Stimulated activated CD4-positive, alpha-beta T cell treated with anti-CD3 and anti-CD28 coated beads, Interleukin-12 subunit alpha, Interleukin-12 subunit beta, amount 100 ng/mL, for 48 hours (primary cell): ENCODE data around the gene CNPY3.
"Not testable (repeated sequence)": the region's sequence is repeated elsewhere in the genome, so short reads cannot be mapped to it uniquely, and the experiment has no call there.

Experiments used
- DNase-seq, 3 donors: peaks; one replicate each; pipeline ENCODE4 v3.0.0-alpha.2; 2020; ENCODE audit warnings: low read depth in 2 of 3, low spot score in 1 of 3

Gene CNPY3

GRCh38 chr6:42928986-42929820 is at the start of gene CNPY3:
CNPY3 (plus strand) TSS chr6:42929480; CDS start chr6:42929571, 91 bp downstream.
- DNase-seq = peak; percentile 89 to 94 (median 93)

DNA sequence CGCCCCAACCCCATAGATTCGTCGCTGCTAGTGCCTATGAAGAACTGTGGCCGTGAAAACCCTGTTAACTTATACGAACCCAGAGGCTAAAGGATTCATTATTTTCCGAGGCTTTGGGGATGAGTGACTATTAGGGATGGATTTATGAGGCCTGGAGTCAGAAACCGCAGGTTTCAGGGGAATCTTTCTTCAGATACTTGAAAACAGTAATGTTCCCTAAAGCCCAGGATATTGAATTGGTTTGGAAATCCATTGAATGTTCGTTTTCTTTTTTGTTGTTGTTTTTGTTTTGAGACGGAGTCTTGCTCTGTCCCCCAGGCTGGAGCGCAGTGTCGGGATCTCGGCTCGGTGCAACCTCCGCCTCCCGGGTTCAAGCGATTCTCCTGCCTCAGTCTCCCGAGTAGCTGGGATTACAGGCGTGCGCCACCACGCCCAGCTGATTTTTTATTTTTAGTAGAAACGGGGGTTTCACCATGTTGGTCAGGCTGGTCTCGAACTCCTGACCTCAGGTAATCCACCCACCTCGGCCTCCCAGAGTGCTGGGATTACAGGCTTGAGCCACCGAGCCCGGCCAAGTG is 49.0 kb upstream of the CNPY3 start:
- not testable (repeated sequence) for DNase-seq

DNA sequence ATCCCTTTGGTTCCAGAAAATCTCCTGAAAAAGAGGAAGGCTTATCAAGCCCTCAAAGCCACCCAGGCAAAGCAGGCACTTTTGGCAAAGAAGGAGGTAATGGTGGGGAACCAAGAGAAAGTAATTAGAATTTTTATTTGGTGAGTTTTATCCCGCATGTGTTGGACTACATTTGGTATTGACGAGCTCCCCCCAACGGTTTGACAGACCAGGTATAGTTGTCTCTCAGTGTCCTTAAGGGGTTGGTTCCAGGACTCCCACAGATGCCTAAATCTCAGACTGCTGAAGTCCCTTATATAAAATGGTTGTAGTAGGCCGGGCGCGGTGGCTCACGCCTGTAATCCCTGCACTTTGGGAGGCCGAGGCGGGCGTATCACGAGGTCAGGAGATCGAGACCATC is 48.4 kb upstream of the CNPY3 start:
- not testable (repeated sequence) for DNase-seq

GRCh38 chr6:42885702-42886101 is 43.6 kb upstream of the CNPY3 start:
- no peak for DNase-seq

DNA sequence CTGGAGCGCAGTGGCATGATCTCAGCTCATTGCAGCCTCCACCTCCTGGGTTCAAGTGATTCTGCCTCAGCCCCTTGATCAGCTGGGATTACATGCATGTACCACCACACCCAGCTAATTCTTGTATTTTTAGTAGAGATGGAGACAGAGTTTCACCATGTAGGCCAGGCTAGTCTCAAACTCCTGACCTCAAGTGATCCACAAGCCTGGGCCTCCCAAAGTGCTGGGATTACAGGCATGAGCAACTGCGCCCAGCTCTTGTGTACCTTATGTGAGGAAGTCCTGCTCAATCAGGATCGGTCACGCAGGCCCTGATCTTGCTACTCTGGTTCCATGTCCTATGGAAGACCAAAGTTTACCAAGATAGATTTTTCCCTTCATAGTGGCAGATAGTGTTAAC is 41.1 kb upstream of the CNPY3 start:
- DNase-seq = not testable (repeated sequence)

- DNase-seq = no peak
Measured at GRCh38 chr6:42889815-42890214, 39.5 kb upstream of the CNPY3 start.

GRCh38 chr6:42890311-42891198 is 38.7 kb upstream of the CNPY3 start:
- peak; percentile 88 to 91 (median 90) for DNase-seq

GRCh38 chr6:42891199-42891722 is 38.0 kb upstream of the CNPY3 start:
- no peak for DNase-seq

GRCh38 chr6:42894041-42894828 is 35.0 kb upstream of the CNPY3 start:
- not testable (repeated sequence) for DNase-seq

- DNase-seq = no peak
Measured at GRCh38 chr6:42896178-42896719, 33.0 kb upstream of the CNPY3 start.

DNA sequence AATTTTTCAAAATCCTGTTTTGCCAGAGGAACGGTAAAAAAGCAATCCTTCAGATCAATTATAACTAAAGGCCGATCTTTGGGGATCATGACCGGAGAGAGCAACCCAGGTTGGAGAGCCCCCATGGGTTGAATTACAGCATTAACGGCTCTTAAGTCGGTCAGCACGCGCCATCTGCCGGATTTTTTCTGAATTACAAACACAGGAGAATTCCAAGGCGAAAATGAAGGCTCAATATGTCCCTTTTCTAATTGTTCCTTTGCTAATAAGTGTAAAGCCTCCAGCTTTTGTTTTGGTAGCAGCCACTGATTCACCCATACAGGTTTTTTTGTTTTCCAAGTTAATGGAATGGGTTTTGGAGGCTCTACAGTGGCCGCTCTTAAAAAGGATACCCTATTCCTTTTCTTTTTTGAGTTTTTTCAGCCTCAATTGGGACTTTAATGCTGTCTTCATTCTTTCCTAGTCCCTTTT is 30.4 kb upstream of the CNPY3 start:
- DNase-seq = peak; percentile 34 to 90 (median 55)

DNA sequence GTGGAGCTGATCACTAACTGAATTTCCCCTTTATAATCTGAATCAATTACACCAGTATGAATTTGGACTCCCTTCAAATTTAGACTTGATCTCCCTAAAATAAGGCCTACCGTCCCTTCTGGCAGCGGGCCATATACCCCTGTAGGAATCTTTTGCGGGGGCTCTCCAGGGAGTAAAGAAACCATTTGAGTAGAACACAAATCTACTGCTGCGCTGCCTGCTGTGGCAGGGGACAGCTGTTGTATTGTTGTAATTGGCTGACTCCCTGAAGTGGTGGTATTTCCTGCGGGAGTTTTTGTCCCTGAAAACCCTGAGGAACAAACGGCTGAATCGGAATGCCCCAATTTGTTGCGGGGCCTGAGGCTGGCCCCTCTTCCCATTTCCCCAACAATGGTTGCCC is 29.4 kb upstream of the CNPY3 start:
- no peak for DNase-seq

DNA sequence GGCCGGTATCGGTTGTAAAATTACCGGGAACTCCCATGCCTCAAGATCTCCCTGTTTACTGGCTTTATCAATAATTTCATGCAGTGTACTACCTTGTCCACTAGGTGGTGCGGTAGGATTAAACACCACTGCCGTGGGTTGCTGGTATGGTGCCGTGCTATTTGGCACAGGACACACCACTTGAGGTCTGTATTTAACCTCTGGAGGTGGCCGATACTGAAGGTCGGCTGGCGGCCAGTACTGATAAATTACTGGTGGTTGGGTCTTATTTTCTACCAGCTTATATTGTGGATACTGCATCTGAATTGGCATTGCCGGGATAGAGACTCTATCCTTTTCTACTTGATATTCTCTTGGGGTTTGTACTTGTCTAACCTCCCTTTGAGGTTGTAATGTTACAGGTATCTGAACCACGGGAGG is 27.7 kb upstream of the CNPY3 start:
- peak; percentile 44 to 83 (median 57) for DNase-seq

DNA sequence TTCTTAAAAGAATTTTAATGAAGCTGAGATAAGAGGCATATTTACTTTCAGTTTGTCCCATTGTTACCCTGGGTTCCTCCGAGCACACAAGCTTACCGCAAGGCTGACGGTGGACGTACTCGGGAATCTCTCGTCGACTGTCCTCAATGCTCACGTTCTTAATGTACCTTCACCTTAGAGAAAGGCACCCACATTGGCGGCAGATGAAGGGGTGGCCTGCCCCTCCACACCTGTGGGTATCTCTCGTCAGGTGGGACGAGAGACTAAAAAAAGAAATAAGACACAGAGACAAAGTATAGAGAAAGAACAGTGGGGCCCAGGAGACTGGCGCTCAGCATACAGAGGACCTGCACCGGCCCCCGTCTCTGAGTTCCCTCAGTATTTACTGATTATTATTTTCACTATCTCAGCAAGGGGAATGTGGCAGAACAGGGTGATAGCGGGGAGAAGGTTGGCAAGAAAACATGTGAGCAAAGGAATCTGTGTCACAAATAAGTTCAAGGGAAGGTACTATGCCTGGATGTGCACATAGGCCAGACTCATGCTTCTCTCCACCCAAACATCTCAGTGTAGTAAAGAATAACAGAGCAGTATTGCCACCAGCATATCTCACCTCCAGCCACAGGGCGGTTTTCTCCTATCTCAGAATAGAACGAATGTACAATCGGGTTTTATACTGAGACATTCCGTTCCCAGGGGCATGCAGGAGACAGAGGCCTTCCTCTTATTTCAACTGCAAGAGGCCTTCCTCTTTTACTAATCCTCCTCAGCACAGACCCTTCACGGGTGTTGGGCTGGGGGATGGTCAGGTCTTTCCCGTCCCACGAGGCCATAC is 26.6 kb upstream of the CNPY3 start:
- not testable (repeated sequence) for DNase-seq

DNA sequence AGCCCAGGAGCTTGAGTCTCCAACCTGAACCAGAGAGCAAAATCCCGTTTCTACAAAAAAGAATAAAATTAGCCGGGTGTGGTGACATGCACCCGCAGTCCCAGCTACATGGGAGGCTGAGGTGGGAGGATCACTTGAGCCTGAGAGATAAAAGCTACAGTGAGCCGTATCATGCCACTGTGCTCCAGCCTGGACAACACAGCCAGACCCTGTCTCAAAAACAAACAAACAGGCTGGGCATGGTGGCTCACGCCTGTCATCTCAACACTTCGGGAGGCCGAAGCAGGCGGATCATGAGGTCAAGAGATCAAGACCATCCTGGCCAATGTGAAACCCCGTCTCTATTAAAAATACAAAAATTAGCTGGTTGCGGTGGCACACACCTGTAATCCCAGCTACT is 24.8 kb upstream of the CNPY3 start:
- no peak for DNase-seq

DNA sequence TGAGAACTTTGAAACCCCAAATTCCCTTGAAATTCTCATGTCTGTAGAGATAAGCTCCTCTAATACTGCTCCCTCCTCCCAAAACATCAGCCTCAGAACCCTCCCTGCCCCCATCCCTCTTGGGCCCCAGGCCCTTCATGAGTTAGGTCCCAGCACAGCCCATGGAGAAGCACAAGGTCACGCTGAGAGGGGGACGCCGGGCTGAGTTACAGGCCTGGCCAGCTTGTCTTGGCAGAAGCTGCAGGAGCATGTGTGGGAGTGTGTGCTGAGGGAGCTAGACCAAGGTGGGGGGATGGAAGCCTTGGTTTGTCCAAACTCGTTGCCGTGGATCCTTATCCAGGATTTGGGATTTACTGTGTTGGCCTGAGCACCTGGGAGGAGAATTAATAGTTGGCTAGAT is 21.9 kb upstream of the CNPY3 start:
- no peak for DNase-seq

DNA sequence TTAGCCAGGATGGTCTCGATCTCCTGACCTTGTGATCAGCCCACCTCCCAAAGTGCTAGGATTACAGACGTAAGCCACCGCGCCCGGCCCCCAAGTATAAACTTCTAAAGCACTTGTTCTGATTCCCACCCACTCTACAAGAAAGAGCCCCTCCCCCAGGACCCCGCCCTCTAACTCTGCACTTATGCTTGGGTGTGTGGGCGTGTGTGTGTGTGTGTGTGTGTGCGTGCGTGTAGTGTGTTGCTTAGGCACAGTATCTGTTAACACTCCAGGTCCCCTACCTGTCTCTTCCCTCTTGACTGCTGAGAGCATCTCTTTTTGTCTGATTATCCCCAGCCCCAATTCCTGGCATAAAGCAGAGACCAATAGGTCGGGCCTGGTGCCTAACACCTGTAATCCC is 19.4 kb upstream of the CNPY3 start:
- DNase-seq = no peak

DNA sequence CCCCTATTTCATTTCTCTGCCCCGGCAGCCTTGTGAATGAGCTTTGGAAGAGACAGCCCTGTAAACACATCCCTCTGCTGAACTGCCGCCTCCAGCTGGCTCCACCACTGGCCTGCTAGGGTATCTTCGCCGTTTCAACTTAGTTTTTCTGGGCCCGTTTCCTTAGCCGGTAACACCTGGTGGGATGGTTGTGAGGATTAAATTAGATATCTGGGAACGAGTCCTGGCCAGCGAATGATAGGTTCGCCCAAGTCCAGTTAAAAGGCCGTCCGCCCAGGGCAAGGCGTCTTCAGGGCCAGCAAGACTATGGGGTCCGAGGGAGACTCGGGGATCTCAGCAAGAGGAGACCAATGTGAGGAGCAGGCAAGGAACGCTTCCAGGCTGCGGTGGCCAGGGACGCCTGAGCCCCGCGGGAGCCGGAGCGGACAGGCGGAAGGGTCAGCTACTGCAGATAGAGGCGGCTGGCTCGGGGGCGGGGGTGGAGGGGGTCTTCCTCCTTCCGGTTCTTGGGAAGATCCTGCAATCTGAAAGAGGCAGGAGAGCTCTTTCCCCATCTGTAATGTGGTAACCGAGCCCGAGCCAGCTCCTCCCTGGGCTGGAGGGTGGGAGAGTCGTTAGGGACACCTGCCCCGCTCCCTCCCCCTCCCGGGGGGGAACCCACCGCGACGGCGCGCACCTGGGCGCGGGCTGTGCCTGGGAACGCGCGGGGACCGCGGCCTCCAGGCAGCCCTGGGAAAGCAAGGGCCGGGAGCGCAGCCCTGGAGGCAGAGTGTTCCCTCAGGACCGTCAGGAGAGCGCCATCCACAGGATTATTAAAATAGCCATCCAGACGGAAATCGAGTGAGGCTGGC is 17.9 kb upstream of the CNPY3 start:
- no peak for DNase-seq
